ENCODE data around the gene DGCR8. TPM values are rescaled to one million over a fixed set of nuclear protein-coding genes. Genes with fewer than 3 reads are reported as not detected.

DGCR8 gene
- total RNA-seq, 4 donors from 2014 or later = 34.3 to 182 (median 64.7) TPM

DNA sequence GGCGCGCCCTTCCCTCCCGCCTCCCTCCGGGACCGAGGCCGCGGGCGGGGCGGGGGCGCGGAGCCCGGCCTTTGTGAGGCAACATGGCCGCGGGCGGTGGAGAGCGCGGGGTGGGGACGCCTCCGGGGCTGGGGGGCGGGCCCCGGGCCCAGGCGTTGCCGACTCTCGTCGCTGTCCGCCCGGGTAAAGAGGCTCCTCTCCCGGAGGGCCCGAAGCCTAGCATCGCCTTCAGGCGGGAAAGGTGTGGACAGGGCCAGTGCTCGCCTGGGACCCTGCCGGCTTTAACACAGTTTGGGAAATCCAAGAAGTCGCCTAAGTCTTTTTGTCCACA is 369 bp downstream of the DGCR8 start:
- 0 to 1% methylated on average over 1 to 9 of the region's 34 CpGs for WGBS, 2 donors (ENCODE audit: low coverage in 1 of 2)
- H3K9me3 ChIP-seq = no peaks in the 10 kb centered on the region
- no peak for TF ChIP-seq POLR2AphosphoS5 (IDR thresholded peaks at IDR 0.05)
- DNase-seq = peak; percentile 71
- H3K36me3 ChIP-seq = no peaks in the 10 kb centered on the region
- H3K4me3 ChIP-seq = peak overlapping the region; percentile 62 to 94 (median 80)
- in situ Hi-C loops (cut with MboI; ENCODE audit: low pct_ligation_motif_present in 1 of 4, low pct_unique_long_range_greater_than_20kb in 1 of 4, low sequenced_read_pairs in 3 of 4) = no loop called here
- intact Hi-C loops (cut with DNase I; ENCODE audit: low total_unique reads) = no loop called here
- peaks cover 22 to 52% (median 30%) of the 10 kb centered on the region in 4 donors for H3K4me1 ChIP-seq
- H3K27me3 ChIP-seq = no peaks in the 10 kb centered on the region
- peak overlapping the region; percentile 92 to 98 (median 94) for H3K27ac ChIP-seq

DNA sequence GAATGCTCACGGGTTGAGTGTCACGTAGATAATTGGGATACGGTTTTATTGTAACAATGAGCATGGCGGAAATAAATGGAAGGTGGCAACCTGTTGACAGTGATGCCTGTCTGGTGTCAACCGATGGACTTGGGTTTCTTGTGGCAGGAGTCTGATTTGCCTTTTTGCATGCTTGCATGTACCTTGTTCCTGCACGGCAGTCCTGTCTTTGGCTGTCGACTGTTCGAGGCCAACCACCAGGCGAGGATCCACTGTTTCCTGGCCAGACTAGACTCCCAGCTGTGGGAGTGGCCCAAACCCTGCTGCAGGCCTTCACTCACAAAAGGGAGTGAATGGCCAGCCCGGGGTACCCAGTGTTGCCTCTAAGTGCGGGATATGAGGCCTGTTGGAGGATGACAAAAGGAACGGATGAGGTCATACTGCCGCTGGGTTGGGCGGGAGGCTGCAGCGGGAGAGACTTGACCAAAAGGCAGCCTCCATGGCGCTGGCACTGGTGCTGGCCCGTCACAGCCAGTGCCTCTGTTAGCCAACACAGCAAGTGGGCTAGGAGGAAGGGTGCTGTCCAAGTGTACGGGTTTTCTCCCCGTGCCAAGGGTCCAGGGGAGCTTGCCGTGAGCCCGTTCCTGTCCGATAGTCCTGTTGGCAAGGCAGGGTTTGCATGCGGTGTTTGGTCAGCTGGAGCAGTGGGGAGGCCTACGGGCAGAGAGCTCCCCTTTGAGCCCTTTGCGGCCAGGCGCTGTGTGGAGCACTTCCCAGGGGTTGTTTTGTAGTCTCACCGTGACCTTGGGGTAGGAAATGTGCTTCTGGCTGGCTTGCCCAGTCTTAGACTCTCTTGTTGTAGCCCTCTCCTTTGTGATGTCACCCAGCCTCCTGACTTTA is 974 bp downstream of the DGCR8 start:
- Histone ChIP-seq H3K4me3 (peak overlapping the region; percentile 62 to 94 (median 80)), H3K27me3 (no peaks in the 10 kb centered on the region), H3K9me3 (no peaks in the 10 kb centered on the region), H3K27ac (peak overlapping the region; percentile 92 to 98 (median 94)), H3K36me3 (peaks cover 0 to 5% (median 2%) of the 10 kb centered on the region in 4 donors), H3K4me1 (peaks cover 22 to 52% (median 30%) of the 10 kb centered on the region in 4 donors)
- in situ Hi-C loops (cut with MboI; ENCODE audit: low pct_ligation_motif_present in 1 of 4, low pct_unique_long_range_greater_than_20kb in 1 of 4, low sequenced_read_pairs in 3 of 4) (no loop called here), intact Hi-C loops (cut with DNase I; ENCODE audit: low total_unique reads) (no loop called here)
- 0 to 12% methylated on average over 5 to 27 of the region's 27 CpGs for WGBS, 2 donors (ENCODE audit: low coverage in 1 of 2)
- TF ChIP-seq POLR2AphosphoS5 (IDR thresholded peaks at IDR 0.05) = no peak
- TF ChIP-seq, protein P1, sequence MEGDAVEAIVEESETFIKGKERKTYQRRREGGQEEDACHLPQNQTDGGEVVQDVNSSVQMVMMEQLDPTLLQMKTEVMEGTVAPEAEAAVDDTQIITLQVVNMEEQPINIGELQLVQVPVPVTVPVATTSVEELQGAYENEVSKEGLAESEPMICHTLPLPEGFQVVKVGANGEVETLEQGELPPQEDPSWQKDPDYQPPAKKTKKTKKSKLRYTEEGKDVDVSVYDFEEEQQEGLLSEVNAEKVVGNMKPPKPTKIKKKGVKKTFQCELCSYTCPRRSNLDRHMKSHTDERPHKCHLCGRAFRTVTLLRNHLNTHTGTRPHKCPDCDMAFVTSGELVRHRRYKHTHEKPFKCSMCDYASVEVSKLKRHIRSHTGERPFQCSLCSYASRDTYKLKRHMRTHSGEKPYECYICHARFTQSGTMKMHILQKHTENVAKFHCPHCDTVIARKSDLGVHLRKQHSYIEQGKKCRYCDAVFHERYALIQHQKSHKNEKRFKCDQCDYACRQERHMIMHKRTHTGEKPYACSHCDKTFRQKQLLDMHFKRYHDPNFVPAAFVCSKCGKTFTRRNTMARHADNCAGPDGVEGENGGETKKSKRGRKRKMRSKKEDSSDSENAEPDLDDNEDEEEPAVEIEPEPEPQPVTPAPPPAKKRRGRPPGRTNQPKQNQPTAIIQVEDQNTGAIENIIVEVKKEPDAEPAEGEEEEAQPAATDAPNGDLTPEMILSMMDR (IDR thresholded peaks at IDR 0.05) = no peak
- no peak for TF ChIP-seq EP300 (IDR thresholded peaks at IDR 0.05; ENCODE audit: low read depth)
- no peak for TF ChIP-seq POLR2A (IDR thresholded peaks at IDR 0.05)
- DNase-seq = peak; percentile 25

DNA sequence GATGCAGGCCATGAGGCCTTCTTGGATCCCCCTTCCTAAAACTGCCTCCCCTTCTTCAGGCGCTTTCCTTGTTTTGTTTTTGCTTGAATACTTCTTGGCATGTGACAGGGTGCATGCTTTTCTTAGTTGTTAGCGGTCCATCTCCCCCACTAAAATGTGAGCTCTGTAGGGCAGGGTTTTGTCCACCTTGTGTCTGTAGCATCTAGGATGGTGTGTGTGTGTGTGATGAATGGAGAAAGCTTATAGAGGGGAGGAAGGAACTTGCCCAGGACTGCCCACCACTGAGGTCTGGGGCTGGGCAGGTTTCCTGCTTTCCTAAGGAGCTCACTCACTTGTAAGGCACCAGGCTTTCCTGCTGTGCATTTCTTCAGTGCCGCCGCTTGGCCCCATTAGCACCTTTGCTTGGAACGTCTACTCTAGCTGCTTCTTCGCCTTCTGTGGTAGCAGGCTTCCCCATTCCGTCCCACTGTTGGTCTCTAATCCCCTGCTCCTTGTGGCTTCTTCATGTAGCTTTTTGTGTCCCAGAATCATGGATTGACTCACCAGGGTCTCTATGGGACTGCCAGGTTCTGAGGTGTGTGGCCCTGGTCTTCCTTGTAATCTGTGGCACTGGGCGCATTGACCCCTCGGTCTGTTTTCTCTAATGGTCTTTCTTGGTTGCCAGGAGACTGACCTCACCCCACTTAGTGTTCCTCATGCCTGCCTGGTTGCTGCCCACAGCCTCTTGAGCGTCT is 3.3 kb downstream of the DGCR8 start:
- H3K4me1 ChIP-seq = peaks cover 22 to 52% (median 30%) of the 10 kb centered on the region in 4 donors
- in situ Hi-C loops (cut with MboI; ENCODE audit: low pct_ligation_motif_present in 1 of 4, low pct_unique_long_range_greater_than_20kb in 1 of 4, low sequenced_read_pairs in 3 of 4) (no loop called here), intact Hi-C loops (cut with DNase I; ENCODE audit: low total_unique reads) (no loop called here)
- DNase-seq = no peak
- TF ChIP-seq POLR2A (IDR thresholded peaks at IDR 0.05) (no peak), POLR2AphosphoS5 (IDR thresholded peaks at IDR 0.05) (no peak), EP300 (IDR thresholded peaks at IDR 0.05; ENCODE audit: low read depth) (no peak)
- TF ChIP-seq, protein P1 (IDR thresholded peaks at IDR 0.05) = no peak
- H3K36me3 ChIP-seq = peaks cover 0 to 26% (median 4%) of the 10 kb centered on the region in 4 donors
- WGBS, 2 donors (ENCODE audit: low coverage in 1 of 2) = 87 to 100% methylated on average over 1 to 10 of the region's 10 CpGs
- H3K27ac ChIP-seq = no peak overlapping the region
- H3K4me3 ChIP-seq = no peak overlapping the region
- no peaks in the 10 kb centered on the region for H3K9me3 ChIP-seq
- H3K27me3 ChIP-seq = no peaks in the 10 kb centered on the region

DNA sequence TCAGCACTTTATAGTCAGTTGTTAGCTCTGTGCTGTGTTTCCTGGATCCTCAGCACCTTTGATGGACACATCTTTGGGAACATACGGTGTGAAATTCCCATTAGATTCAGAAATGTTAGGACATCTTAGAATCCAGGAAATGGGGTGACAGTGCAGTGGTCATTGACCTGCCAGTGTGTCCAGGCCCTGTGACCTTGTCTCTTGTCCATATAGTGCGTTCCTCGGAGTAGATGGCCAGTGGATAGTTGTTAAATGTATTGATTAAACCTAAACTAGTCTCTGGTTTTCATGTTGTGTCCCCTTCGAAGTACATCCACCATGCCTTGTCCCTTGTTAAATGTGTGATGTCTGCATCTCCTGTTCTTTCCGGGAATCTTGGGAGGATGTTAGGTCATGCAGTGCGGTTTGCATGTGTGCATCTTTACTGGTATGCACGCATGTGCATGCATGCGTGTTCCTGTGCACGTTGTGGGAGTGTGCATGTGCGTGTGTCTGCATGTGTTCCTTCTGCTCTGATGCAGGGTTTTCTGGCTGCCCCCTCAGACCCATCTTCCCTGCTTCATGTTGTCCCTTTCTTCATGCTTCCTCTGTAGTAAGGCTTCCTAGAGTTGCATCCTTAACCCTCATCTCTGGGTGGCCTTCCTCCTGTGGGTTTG is 4.0 kb downstream of the DGCR8 start:
- peaks cover 22 to 49% (median 30%) of the 10 kb centered on the region in 4 donors for H3K4me1 ChIP-seq
- in situ Hi-C loops (cut with MboI; ENCODE audit: low pct_ligation_motif_present in 1 of 4, low pct_unique_long_range_greater_than_20kb in 1 of 4, low sequenced_read_pairs in 3 of 4) = no loop called here
- intact Hi-C loops (cut with DNase I; ENCODE audit: low total_unique reads) = no loop called here
- TF ChIP-seq POLR2A (IDR thresholded peaks at IDR 0.05) = no peak
- no peak for TF ChIP-seq POLR2AphosphoS5 (IDR thresholded peaks at IDR 0.05)
- TF ChIP-seq, protein P1 (IDR thresholded peaks at IDR 0.05) = no peak
- TF ChIP-seq EP300 (IDR thresholded peaks at IDR 0.05; ENCODE audit: low read depth) = no peak
- 73 to 90% methylated on average over 2 to 10 of the region's 10 CpGs for WGBS, 2 donors (ENCODE audit: low coverage in 1 of 2)
- H3K4me3 ChIP-seq = no peak overlapping the region
- no peak overlapping the region for H3K27ac ChIP-seq
- peaks cover 0 to 31% (median 4%) of the 10 kb centered on the region in 4 donors for H3K36me3 ChIP-seq
- DNase-seq = no peak
- H3K27me3 ChIP-seq = no peaks in the 10 kb centered on the region
- no peaks in the 10 kb centered on the region for H3K9me3 ChIP-seq
